Fibroblast of villous mesenchyme (primary cell): ENCODE measurements around the gene KCNJ5. TPM values are rescaled to one million over a fixed set of nuclear protein-coding genes. Genes with fewer than 3 reads are reported as not detected.

Experiments used
- DNase-seq: peaks from one replicate; pipeline ENCODE4 v3.0.0-alpha.2; 2010; ENCODE audit warnings: low read depth
- H3K4me3 ChIP-seq: 2 replicates; pipeline ENCODE4 v1.5.1; 2011; ENCODE audit warnings: low read depth, mild to moderate bottlenecking, low read length
- total RNA-seq: library from RNA; depleted of rRNA; stranded (reverse); fragments of >200 nt; gene quantifications from 2 replicates; pipeline ENCODE4 v1.2.3, GENCODE V29; 2012
- TF ChIP-seq, protein P1 (sequence below): IDR thresholded peaks from 2 replicates; pipeline ENCODE4 v1.5.1; 2012; ENCODE audit warnings: low read depth, mild to moderate bottlenecking, low read length; ENCODE audit not compliant: insufficient read depth

The KCNJ5 gene
- total RNA-seq, 1 donor, result under 0.01 TPM

DNA sequence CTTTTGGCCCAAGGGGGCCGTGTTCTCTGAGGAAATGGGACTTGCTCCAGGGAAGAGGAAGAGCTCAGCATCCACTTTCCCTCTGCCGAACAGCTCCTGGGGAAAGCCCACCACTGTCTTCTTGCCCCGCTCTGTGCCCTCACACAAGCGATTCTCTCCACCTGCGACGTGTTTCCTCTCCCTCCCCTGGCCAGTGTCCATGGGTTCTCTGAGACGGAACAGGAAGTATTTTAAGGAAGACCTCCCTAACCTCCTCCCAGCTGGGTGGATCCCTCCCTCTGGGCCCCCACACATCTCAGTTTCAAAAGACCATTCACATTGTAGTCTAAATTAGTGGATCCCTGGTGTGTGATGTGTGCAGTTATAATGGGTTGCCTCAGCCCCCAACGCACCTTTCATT lies 50.0 kb downstream of the KCNJ5 start:
- H3K4me3 ChIP-seq, result no peak overlapping the region
- TF ChIP-seq, protein P1, sequence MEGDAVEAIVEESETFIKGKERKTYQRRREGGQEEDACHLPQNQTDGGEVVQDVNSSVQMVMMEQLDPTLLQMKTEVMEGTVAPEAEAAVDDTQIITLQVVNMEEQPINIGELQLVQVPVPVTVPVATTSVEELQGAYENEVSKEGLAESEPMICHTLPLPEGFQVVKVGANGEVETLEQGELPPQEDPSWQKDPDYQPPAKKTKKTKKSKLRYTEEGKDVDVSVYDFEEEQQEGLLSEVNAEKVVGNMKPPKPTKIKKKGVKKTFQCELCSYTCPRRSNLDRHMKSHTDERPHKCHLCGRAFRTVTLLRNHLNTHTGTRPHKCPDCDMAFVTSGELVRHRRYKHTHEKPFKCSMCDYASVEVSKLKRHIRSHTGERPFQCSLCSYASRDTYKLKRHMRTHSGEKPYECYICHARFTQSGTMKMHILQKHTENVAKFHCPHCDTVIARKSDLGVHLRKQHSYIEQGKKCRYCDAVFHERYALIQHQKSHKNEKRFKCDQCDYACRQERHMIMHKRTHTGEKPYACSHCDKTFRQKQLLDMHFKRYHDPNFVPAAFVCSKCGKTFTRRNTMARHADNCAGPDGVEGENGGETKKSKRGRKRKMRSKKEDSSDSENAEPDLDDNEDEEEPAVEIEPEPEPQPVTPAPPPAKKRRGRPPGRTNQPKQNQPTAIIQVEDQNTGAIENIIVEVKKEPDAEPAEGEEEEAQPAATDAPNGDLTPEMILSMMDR, result no peak

DNA sequence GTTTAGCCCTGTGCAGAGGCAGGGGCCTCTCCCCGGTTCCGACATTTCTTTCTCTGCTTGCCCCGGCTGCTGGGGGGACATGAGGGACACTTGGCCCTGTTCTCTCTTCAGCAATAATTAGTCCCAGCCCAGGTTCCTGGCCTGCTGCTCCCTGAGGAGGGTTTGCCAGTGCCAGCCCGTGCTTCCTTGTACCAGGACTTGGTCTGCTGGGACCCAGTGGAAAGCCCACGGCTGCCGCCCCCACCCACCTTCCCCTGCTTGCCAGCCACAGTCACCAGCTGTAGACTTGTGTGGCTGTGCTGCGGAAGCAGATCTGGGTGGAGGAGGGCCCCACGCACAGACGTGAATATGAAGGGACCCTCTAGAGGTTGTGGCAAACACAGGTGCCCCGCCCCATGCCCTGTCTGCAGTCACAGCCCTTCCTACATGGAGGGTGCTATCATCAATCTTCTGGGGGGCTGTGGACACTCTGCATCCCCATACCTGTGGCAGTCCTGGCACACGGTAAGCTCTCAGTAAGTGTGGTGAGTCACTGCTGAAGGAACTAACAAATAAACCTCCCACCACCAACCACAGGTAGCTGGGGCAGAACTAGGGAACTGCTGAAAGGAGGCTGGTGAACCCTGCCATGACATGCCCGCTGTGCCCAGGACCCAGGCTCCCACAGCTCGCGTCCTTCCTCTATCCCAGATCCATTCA lies 50.6 kb downstream of the KCNJ5 start:
- H3K4me3 ChIP-seq, result no peak overlapping the region
- TF ChIP-seq, protein P1, result no peak
- no peak for DNase-seq

More for the DNA sequence above, 50.0 kb downstream of the KCNJ5 start:
- no peak for DNase-seq

DNA sequence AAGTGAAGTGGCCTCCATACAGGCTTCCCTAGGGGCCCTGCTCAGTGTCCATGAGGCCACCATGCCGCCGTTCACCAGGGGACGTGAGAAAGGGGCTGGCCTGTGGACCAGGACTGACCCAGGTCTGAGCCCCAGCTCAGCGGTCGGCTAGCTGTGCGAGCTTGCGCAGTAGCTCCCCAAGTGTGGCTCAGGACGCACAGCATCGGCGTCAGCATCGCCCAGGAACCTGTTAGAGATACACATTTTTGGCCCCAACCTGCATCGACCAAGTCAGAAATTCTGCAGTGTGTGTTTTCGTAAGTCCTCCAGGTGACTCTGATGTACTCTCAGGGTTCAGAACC lies 51.1 kb downstream of the KCNJ5 start:
- no peak for DNase-seq
- no peak overlapping the region for H3K4me3 ChIP-seq
- TF ChIP-seq, protein P1, result no peak

DNA sequence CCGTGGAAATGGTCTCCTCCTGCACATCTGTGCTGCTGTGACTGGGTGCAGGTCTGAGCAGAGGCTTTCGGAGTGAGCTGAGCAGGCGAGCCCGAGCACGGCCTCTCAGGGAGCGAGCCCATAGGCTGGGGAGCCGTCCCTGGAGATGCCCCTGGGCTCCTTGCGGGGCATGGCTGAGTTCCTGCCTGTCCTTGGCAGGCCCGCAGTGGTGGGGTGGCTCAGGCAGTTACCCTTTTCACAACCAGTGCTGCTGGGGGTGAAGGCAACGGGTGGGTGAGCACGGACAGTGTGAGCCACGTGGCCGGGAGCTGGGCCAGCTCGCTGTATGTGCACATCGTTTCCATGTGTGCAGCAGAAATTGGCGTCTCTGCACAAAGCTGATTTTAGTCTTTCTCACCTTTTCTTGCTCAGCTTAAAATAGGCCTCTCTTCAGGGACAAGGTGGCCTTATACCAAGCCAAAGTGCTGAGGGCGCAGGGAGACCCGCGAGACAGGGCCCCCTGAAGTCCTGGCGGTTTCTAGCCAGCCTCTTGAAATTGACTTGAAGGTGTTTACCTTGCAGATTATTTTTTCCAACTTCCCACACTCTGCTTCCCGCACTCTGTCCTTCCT lies 51.8 kb downstream of the KCNJ5 start, which contains the start of gene TP53AIP1:
Gene TP53AIP1, minus strand, starts transcription at position 55 of the 611 bp plus-strand sequence. CDS start 5,053 bp downstream, outside the sequence.
- H3K4me3 ChIP-seq, result no peak within 1 kb of the TSS
- TF ChIP-seq, protein P1, result no peak
- no peak for DNase-seq

DNA sequence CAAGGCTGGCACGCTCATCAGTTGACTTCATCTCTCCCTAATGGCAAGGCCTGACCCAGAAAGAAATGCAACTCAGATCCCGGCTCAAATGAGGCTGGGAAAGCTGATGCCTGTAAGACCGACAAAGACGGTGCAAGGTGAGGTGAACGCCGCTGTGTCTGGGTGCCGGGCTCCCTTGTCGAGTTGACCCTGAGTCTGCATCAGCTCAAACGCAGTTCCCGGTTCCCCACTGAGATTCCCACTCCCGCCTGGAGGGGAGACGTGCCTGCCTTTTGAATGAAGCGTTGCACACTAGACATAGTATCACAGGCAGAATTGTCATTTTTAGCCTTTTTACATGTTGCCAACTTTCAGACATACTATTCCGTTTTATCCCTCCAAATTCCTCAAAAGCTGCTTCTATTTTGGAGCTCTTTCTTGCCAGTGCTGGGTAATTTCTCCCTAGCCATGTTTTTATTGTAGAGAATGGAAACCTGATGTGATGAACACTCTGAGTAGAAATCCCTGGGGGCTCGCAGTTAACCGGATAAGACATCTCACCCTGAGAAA lies 52.3 kb downstream of the KCNJ5 start:
- H3K4me3 ChIP-seq, result no peak overlapping the region
- no peak for DNase-seq
- TF ChIP-seq, protein P1, result no peak

DNA sequence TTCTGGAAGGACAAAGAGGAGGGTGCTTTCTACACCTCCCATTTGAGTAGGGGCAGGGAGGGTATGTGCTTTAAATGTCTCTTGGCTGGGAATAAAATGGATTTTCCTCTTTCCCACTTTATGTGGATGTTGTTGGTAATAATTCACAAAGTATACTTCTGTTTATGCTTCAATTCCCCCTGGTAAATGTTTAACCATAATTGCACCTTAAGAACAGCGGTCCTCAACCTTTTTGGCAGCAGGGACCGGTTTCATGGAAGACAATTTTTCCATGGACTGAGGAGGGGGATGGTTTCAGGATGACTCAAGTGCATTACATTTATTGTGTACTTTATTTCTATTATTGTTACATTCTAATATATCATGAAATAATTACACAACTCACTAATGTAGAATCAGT lies 55.5 kb downstream of the KCNJ5 start:
- TF ChIP-seq, protein P1, result no peak
- no peak overlapping the region for H3K4me3 ChIP-seq

More for the DNA sequence above, 55.5 kb downstream of the KCNJ5 start:
- no peak for DNase-seq
